ENCODE data around the gene AQR.

GRCh38 chr15:34941185-34941698 is 28.3 kb downstream of the AQR start:
- TF ChIP-seq POLR2A (IDR thresholded peaks at IDR 0.05; ENCODE audit: low read depth, low read length) (no peak), POLR2AphosphoS5 (IDR thresholded peaks at IDR 0.05; ENCODE audit: low read depth, low read length) (no peak), TAF1 (IDR thresholded peaks at IDR 0.05; ENCODE audit: borderline replicate concordance, low read depth, low read length) (no peak)
